Hepatocyte (in vitro differentiated cells): Measurements from ENCODE around the gene INO80. TPM values are rescaled to one million over a fixed set of nuclear protein-coding genes. Genes with fewer than 3 reads are reported as not detected.

Experiments used
- DNase-seq: peaks from one replicate; pipeline ENCODE4 v3.0.0-alpha.2; 2016; ENCODE audit warnings: low spot score
- H2AFZ ChIP-seq: fragments of 200-600 bp; sonication (generic); 2 replicates; pipeline ENCODE4 v1.6.0; 2016; ENCODE audit warnings: antibody characterized with exemption, mild to moderate bottlenecking
- H3K27ac ChIP-seq: fragments of 200-600 bp; sonication (generic); 2 replicates; pipeline ENCODE4 v1.5.1; 2016; ENCODE audit warnings: mild to moderate bottlenecking
- H3K27me3 ChIP-seq: fragments of 200-600 bp; sonication (generic); 2 replicates; pipeline ENCODE4 v1.6.1; 2016
- H3K36me3 ChIP-seq: fragments of 200-600 bp; sonication (generic); replicated peaks from 2 replicates; pipeline ENCODE4 v1.5.1; 2016; ENCODE audit warnings: low read depth; ENCODE audit not compliant: insufficient read depth
- H3K4me1 ChIP-seq: fragments of 200-600 bp; sonication (generic); 2 replicates; pipeline ENCODE4 v1.5.1; 2016; ENCODE audit warnings: mild to moderate bottlenecking, moderate library complexity; ENCODE audit not compliant: insufficient read depth
- H3K4me2 ChIP-seq: fragments of 200-600 bp; sonication (generic); 2 replicates; pipeline ENCODE4 v1.6.0; 2016
- H3K4me3 ChIP-seq: fragments of 200-600 bp; sonication (generic); 2 replicates; pipeline ENCODE4 v1.5.1; 2016; ENCODE audit warnings: mild to moderate bottlenecking
- H3K79me2 ChIP-seq: fragments of 200-600 bp; sonication (generic); 2 replicates; pipeline ENCODE4 v1.6.0; 2017; ENCODE audit warnings: mild to moderate bottlenecking
- H3K9me2 ChIP-seq: fragments of 200-600 bp; sonication (generic); replicated peaks from 2 replicates; pipeline ENCODE4 v1.6.0; 2017; ENCODE audit warnings: mild to moderate bottlenecking; ENCODE audit not compliant: insufficient read depth
- H3K9me3 ChIP-seq: fragments of 200-600 bp; sonication (generic); 2 replicates; pipeline ENCODE4 v1.5.1; 2016; ENCODE audit warnings: low read depth, mild to moderate bottlenecking
- H4K20me1 ChIP-seq: fragments of 200-600 bp; sonication (generic); 2 replicates; pipeline ENCODE4 v1.6.0; 2016; ENCODE audit warnings: mild to moderate bottlenecking; ENCODE audit not compliant: insufficient read depth, poor library complexity, severe bottlenecking
- EZH2 ChIP-seq: fragments of 200-600 bp; sonication (generic); IDR thresholded peaks from 2 replicates; pipeline ENCODE4 v1.6.1; 2016; ENCODE audit warnings: antibody characterized with exemption, mild to moderate bottlenecking, borderline replicate concordance
- EZH2phosphoT487 ChIP-seq: fragments of 200-600 bp; sonication (generic); IDR thresholded peaks from one replicate; pipeline ENCODE4 v1.6.1; 2018; ENCODE audit warnings: antibody characterized with exemption, mild to moderate bottlenecking, low read depth, moderate library complexity; ENCODE audit not compliant: unreplicated experiment, severe bottlenecking
- WGBS: methylation state at CpG from one replicate; pipeline ENCODE4 v1.1.6; 2016; ENCODE audit warnings: low lambda C conversion rate; ENCODE audit errors: missing lambda C conversion rate; 5-methylcytosine and 5-hydroxymethylcytosine counted together
- polyA plus RNA-seq: library from polyadenylated mRNA; unstranded; fragments of >200 nt; fragmentation: Nextera tagmentation; extraction: Ambion mirVana; gene quantifications from 2 replicates; pipeline ENCODE4 v1.2.1, GENCODE V29; 2016
- total RNA-seq: library from RNA; depleted of rRNA; stranded (reverse); fragments of >200 nt; gene quantifications from 2 replicates; pipeline ENCODE4 v1.2.3, GENCODE V29; 2014
- TF ChIP-seq, protein P1 (sequence below): fragments of 200-600 bp; sonication (generic); IDR thresholded peaks from 2 replicates; pipeline ENCODE4 v1.5.1; 2016; ENCODE audit warnings: antibody characterized with exemption, mild to moderate bottlenecking; ENCODE audit not compliant: poor library complexity

The INO80 gene
- total and polyA plus RNA-seq, 2 experiments from 2014 or later, result 4.5 to 15.5 TPM

- Histone ChIP-seq H3K4me1 (no peaks in the 10 kb centered on the region), H3K27ac (no peak overlapping the region), H3K36me3 (peaks cover 6% of the 10 kb centered on the region), H3K79me2 (no peaks in the 10 kb centered on the region), H3K9me2 (no peaks in the 10 kb centered on the region), H3K9me3 (no peaks in the 10 kb centered on the region), H3K27me3 (no peaks in the 10 kb centered on the region), H3K4me3 (no peak overlapping the region), H2AFZ (no peak overlapping the region), H3K4me2 (no peak overlapping the region), H4K20me1 (no peaks in the 10 kb centered on the region)
- WGBS, result 96% methylated on average over 2 of the region's 2 CpGs
- no peak for DNase-seq
- TF ChIP-seq, protein P1, sequence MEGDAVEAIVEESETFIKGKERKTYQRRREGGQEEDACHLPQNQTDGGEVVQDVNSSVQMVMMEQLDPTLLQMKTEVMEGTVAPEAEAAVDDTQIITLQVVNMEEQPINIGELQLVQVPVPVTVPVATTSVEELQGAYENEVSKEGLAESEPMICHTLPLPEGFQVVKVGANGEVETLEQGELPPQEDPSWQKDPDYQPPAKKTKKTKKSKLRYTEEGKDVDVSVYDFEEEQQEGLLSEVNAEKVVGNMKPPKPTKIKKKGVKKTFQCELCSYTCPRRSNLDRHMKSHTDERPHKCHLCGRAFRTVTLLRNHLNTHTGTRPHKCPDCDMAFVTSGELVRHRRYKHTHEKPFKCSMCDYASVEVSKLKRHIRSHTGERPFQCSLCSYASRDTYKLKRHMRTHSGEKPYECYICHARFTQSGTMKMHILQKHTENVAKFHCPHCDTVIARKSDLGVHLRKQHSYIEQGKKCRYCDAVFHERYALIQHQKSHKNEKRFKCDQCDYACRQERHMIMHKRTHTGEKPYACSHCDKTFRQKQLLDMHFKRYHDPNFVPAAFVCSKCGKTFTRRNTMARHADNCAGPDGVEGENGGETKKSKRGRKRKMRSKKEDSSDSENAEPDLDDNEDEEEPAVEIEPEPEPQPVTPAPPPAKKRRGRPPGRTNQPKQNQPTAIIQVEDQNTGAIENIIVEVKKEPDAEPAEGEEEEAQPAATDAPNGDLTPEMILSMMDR, result no peak
- TF ChIP-seq EZH2phosphoT487, result no peak
- TF ChIP-seq EZH2, result no peak
Observed at GRCh38 chr15:41051139-41051538, 64.9 kb downstream of the INO80 start.

GRCh38 chr15:41048852-41049251 lies 67.2 kb downstream of the INO80 start:
- DNase-seq, result no peak
- Histone ChIP-seq H2AFZ (no peak overlapping the region), H3K4me1 (no peaks in the 10 kb centered on the region), H3K27me3 (no peaks in the 10 kb centered on the region), H3K79me2 (no peaks in the 10 kb centered on the region), H3K36me3 (no peaks in the 10 kb centered on the region), H3K9me3 (no peaks in the 10 kb centered on the region), H3K9me2 (no peaks in the 10 kb centered on the region), H3K27ac (no peak overlapping the region), H4K20me1 (no peaks in the 10 kb centered on the region), H3K4me3 (no peak overlapping the region), H3K4me2 (peak overlapping the region; percentile 40)
- WGBS, result 68% methylated on average over 1 of the region's 1 CpG
- TF ChIP-seq EZH2, result no peak
- TF ChIP-seq, protein P1, result no peak
- no peak for TF ChIP-seq EZH2phosphoT487

DNA sequence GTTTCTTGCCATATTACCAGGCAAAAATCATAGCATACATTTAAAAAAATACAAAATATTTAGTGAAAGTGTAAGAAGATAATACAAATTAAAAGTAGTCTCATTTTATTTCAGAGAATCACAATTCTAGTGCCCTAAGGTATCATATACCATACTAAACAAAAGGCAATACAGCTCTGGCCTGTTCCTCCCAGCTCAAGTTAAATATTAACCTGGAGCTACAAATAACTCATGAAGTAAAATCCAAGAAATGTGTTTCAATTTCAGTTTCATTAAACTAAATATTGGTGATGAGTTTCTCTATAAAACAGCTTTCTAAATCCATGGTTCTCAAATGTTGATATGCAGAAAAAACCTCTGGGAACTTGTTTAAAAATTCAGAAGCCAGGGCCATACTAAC lies 67.7 kb downstream of the INO80 start:
- DNase-seq, result no peak
- Histone ChIP-seq H3K36me3 (no peaks in the 10 kb centered on the region), H3K27ac (no peak overlapping the region), H3K79me2 (no peaks in the 10 kb centered on the region), H3K9me3 (no peaks in the 10 kb centered on the region), H3K4me2 (peak overlapping the region; percentile 40), H2AFZ (no peak overlapping the region), H3K4me3 (no peak overlapping the region), H4K20me1 (no peaks in the 10 kb centered on the region), H3K4me1 (peaks cover 4% of the 10 kb centered on the region), H3K27me3 (no peaks in the 10 kb centered on the region), H3K9me2 (no peaks in the 10 kb centered on the region)
- TF ChIP-seq, protein P1, result no peak
- TF ChIP-seq EZH2 (no peak), EZH2phosphoT487 (no peak)

DNA sequence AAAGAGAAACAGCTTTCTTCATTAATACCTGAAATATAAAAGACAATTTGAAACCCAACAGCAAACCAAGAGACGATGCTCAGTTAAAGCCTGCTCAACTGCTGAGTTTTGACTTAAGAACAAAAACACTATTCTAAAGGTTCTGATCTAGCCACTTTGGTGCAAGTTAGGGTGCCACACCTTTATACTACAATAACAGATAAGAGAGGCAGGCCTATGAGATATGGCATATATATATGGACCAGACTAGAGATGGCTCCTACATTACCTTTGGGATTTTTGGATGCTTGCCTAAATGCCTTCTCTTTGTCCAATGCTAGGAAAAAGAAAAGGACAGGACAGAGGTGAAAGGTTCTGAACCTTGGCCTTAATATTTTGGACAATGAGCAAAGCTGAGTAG lies 68.6 kb downstream of the INO80 start:
- WGBS, result 96% methylated on average over 1 of the region's 1 CpG
- TF ChIP-seq, protein P1, result no peak
- TF ChIP-seq EZH2 (no peak), EZH2phosphoT487 (no peak)
- Histone ChIP-seq H4K20me1 (no peaks in the 10 kb centered on the region), H3K36me3 (no peaks in the 10 kb centered on the region), H3K9me2 (no peaks in the 10 kb centered on the region), H3K27me3 (no peaks in the 10 kb centered on the region), H3K9me3 (no peaks in the 10 kb centered on the region), H3K4me1 (peaks cover 5% of the 10 kb centered on the region), H3K79me2 (no peaks in the 10 kb centered on the region), H3K4me3 (no peak overlapping the region), H3K4me2 (no peak overlapping the region), H3K27ac (no peak overlapping the region), H2AFZ (no peak overlapping the region)
- DNase-seq, result no peak
